Activated naive CD4-positive, alpha-beta T cell treated with anti-CD3 and anti-CD28 coated beads, Interleukin-2, amount 50 U/mL, for 24 hours (primary cell): ENCODE results near the gene C1orf122.

Experiments
- H3K27ac Mint-ChIP-seq: one replicate; pipeline ENCODE4 v1.8.0; 2021; ENCODE audit warnings: mild to moderate bottlenecking, mixed read lengths
- H3K27me3 Mint-ChIP-seq: one replicate; pipeline ENCODE4 v1.8.0; 2021; ENCODE audit warnings: mixed read lengths
- H3K36me3 Mint-ChIP-seq: one replicate; pipeline ENCODE4 v1.8.0; 2021; ENCODE audit warnings: mixed read lengths
- H3K4me1 Mint-ChIP-seq: one replicate; pipeline ENCODE4 v1.8.0; 2021; ENCODE audit warnings: mixed read lengths
- H3K4me3 Mint-ChIP-seq: one replicate; pipeline ENCODE4 v1.8.0; 2021; ENCODE audit warnings: mild to moderate bottlenecking, mixed read lengths
- H3K9me3 Mint-ChIP-seq: one replicate; pipeline ENCODE4 v1.8.0; 2021; ENCODE audit warnings: mixed read lengths

The C1orf122 gene

DNA sequence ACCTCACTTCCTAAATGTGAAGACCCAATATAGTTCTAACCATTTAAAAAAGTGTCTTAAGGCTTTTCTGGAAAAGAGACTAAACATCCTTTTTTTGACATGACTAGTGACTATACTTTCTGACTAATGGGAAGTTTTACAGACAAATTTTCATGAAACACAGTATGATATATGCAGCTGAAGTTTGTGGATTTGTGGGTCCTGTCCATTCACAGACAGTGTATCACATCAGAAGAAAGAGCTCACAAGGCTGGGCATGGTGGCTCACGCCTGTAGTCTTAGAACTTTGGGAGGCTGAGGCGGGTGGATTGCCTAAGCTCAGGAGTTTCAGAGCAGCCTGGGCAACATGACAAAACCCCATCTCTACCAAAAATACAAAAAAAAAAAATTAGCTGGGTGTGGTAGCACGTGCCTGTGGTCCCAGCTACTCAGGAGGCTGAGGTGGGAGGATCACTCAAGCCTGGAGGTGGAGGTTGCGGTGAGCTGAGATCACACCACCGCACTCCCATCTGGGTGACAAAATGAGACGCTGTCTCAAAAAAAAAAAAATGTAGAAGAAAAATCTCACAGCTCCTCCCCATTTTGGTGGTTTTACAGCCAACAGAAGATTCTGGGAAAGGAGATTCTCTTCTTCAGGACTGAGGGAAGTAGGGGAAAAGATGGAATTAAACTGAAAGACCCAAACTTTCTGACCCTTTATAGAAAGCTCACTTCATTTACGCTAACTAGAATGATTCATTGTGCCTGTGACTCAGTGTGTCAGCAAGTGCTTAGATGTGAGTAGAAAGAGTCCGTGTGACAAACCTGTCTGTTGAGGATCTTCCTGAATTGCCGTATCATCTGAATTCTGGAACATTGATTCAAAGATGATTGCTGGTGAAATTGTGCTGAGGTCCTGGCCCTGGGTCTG lies 15.6 kb downstream of the C1orf122 start:
- Mint-ChIP-seq H3K4me1 (peaks cover 16% of the 10 kb centered on the region), H3K4me3 (peak overlapping the region; percentile 47), H3K27ac (peak overlapping the region; percentile 81), H3K27me3 (no peaks in the 10 kb centered on the region), H3K9me3 (no peaks in the 10 kb centered on the region), H3K36me3 (peaks cover 17% of the 10 kb centered on the region)

DNA sequence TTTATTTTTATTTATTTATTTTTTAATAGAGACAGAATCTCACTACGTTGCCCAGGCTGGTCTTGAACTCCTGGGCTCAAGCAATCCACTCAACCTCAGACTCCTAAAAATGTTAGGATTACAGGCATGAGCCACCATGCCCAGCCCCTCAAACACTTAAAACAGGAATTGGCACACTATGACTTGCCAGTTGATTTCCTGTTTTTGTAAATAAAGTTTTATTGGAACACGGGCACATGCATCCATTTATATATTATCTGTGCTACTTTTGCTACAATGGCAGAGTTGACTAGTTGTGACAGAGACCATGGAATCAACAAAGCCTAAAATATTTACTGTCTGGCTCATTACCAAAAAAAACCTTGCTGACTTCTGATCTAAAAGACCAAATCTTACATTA lies 16.4 kb downstream of the C1orf122 start:
- Mint-ChIP-seq H3K36me3 (peaks cover 19% of the 10 kb centered on the region), H3K4me1 (peaks cover 16% of the 10 kb centered on the region), H3K27me3 (no peaks in the 10 kb centered on the region), H3K4me3 (no peak overlapping the region), H3K9me3 (no peaks in the 10 kb centered on the region), H3K27ac (no peak overlapping the region)

DNA sequence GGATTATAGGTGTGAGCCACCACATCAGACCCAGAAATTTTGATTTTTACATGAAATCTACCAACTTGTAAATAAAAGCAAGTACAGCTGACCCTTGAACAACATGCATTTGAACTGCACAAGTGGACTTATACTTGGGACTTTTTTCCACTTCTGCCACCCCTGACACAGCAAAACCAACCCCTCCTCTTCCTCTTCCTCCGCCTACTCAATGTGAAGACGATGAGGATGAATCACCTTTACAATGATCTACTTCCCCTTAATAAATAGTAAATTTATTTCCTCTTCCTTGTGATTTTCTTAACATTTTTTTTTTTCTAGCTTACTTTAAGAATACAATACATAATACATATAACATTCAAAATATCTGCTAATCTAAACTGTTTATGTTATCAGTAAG lies 17.9 kb downstream of the C1orf122 start:
- no peak overlapping the region for H3K4me3 Mint-ChIP-seq
- peaks cover 17% of the 10 kb centered on the region for H3K36me3 Mint-ChIP-seq
- H3K4me1 Mint-ChIP-seq = peaks cover 16% of the 10 kb centered on the region
- peak overlapping the region; percentile 72 for H3K27ac Mint-ChIP-seq
- no peaks in the 10 kb centered on the region for H3K9me3 Mint-ChIP-seq
- H3K27me3 Mint-ChIP-seq = no peaks in the 10 kb centered on the region

DNA sequence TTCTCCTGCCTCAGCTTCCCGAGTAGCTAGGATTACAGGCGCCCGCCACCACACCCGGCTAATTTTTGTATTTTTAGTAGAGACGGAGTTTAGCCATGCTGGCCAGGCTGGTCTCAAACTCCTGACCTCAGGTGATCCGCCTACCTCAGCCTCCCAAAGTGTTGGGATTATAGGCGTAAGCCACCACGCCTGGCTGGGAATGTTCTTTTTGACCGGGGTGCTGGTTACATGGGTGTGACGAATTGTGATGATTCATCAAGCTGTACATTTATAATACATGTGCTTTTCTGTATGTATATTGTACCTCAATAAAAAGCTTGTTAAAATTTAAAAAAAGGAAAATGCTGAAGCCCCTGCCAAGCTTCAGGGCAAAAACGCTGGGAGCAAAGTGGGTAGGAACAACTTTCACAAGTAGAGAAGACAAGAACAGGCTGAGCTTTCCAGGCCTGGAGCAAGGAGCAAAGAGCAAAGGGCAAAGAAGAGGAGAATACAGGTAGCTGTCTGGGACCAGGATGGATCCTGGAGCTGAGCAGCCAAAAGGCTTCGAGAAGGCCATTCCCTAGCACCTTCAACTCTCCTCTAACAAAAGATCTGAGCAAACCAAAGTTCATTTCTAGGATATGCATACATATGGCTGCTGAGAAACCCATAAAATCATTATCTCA lies 21.0 kb downstream of the C1orf122 start:
- Mint-ChIP-seq H3K27ac (no peak overlapping the region), H3K9me3 (no peaks in the 10 kb centered on the region), H3K27me3 (no peaks in the 10 kb centered on the region), H3K4me3 (no peak overlapping the region), H3K36me3 (peaks cover 21% of the 10 kb centered on the region), H3K4me1 (peaks cover 9% of the 10 kb centered on the region)

DNA sequence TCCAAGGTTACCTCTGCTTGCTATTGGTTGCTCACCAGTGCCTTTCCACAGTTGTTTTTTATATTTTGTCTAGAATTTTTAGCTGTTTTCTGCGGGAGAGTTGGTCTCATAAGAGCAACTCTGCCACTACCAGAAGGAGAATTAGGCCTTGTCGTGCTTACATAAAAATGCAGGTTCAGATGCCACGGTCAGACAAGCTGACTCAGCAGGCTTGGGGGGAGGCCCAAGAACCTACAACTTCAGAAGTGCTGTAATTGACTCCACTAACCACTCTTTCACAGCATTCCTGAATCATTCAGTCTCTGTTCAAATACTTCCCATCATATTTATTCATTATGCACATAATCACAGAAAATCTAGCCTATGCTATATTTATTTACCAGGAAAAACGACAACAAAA lies 23.5 kb downstream of the C1orf122 start:
- Mint-ChIP-seq H3K4me3 (no peak overlapping the region), H3K27me3 (no peaks in the 10 kb centered on the region), H3K4me1 (no peaks in the 10 kb centered on the region), H3K9me3 (no peaks in the 10 kb centered on the region), H3K27ac (no peak overlapping the region), H3K36me3 (peaks cover 25% of the 10 kb centered on the region)

DNA sequence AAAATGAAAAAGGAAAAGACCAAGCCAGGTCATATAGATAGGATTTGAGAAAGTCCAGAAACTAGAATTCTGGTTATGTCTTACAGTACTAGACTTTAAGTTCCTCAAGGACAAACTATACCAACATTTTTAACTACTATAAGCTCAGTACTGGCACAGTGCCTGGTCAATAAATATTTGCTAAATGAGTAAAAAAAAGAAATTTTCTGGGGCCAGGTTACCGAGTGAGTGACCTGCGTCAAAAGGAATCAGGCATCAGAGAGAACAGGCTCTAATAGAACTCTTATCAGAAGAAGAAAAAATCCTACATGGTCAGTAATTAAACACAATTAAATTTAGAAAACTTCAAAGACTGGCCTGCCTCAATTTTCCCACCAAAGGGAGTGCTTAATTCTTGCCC lies 24.2 kb downstream of the C1orf122 start:
- peaks cover 25% of the 10 kb centered on the region for H3K36me3 Mint-ChIP-seq
- no peak overlapping the region for H3K27ac Mint-ChIP-seq
- no peaks in the 10 kb centered on the region for H3K27me3 Mint-ChIP-seq
- no peaks in the 10 kb centered on the region for H3K4me1 Mint-ChIP-seq
- no peak overlapping the region for H3K4me3 Mint-ChIP-seq
- H3K9me3 Mint-ChIP-seq = no peaks in the 10 kb centered on the region

DNA sequence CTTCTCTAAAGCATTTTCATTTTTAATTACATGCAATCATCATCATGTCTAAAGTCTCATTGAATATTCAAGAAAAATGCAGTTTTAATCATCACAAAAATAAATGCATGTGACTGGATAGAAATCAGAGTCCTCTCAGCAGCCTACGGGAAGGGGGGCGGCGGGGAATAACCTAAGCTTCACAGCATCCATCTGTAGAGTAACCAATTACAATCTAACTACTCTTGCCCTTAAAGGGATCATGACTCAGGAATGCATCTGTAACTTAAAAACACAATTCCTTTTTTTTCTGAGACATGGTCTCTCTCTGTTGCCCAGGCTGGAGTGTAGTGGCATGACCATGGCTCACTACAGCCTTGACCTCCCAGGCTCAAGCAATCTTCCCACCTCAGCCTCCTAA lies 29.2 kb downstream of the C1orf122 start:
- Mint-ChIP-seq H3K36me3 (peaks cover 21% of the 10 kb centered on the region), H3K27me3 (no peaks in the 10 kb centered on the region), H3K4me1 (no peaks in the 10 kb centered on the region), H3K4me3 (no peak overlapping the region), H3K27ac (no peak overlapping the region), H3K9me3 (no peaks in the 10 kb centered on the region)

DNA sequence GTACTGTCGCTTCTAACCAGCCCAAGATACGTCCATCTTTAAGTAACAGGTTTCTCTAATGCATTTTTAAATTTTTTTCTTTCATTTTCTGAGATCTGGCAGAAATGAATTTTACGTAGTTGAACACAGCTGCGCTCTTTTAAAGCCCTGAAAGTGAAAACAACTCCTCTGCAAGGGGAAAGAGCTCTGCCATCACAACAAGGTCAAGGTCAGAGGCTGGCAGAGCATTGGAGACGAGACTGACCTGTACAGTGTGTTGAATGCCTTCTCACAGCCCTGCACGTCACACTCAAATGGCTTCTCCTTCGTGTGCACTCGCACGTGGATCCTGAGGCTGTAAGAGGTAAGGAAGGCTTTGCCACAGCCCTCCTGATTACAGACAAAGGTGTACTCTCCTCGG lies 32.1 kb downstream of the C1orf122 start:
- no peaks in the 10 kb centered on the region for H3K27me3 Mint-ChIP-seq
- no peaks in the 10 kb centered on the region for H3K9me3 Mint-ChIP-seq
- peaks cover 13% of the 10 kb centered on the region for H3K36me3 Mint-ChIP-seq
- peaks cover 18% of the 10 kb centered on the region for H3K4me1 Mint-ChIP-seq
- H3K27ac Mint-ChIP-seq = no peak overlapping the region
- no peak overlapping the region for H3K4me3 Mint-ChIP-seq

DNA sequence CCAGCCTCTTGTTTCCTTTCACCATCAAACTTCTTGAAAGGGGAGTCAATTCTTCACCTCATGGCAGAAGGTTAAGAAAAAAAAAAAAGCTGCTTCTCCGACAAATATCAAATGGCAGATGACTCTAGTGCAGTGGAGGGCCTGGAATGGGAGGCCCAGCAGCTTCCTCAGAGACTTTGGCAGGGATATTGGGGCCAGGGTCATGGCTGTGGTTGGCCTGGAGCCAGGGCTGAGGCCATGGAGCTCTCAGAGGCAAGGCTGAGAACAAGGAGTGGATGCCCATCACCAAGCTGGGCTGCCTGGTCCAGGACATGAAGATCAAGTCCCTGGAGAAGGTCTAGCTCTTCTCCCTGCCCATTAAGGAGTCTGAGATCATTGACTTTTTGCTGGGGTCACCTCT lies 33.1 kb downstream of the C1orf122 start:
- no peak overlapping the region for H3K4me3 Mint-ChIP-seq
- H3K27ac Mint-ChIP-seq = no peak overlapping the region
- no peaks in the 10 kb centered on the region for H3K27me3 Mint-ChIP-seq
- H3K9me3 Mint-ChIP-seq = no peaks in the 10 kb centered on the region
- H3K4me1 Mint-ChIP-seq = peaks cover 28% of the 10 kb centered on the region
- H3K36me3 Mint-ChIP-seq = peaks cover 11% of the 10 kb centered on the region

DNA sequence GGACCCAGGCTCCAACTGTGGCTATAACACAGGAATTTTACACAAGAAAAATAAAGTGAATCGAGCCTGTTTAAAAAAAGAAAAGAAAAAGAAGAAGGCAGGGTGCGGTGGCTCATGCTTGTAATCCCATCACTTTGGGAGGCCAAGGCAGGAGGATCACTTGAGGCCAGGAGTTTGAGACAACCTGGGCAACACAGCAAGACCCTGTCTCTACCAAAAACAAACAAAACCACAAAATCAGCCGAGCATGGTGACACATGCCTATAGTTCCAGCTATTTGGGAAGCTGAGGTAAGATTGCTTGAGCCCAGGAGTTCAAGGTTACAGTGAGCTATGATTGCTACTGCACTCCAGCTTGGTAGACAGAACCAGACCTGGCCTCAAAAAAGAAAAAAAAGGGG lies 34.1 kb downstream of the C1orf122 start:
- Mint-ChIP-seq H3K27ac (no peak overlapping the region), H3K9me3 (no peaks in the 10 kb centered on the region), H3K4me1 (peaks cover 38% of the 10 kb centered on the region), H3K4me3 (no peak overlapping the region), H3K36me3 (peaks cover 11% of the 10 kb centered on the region), H3K27me3 (no peaks in the 10 kb centered on the region)

DNA sequence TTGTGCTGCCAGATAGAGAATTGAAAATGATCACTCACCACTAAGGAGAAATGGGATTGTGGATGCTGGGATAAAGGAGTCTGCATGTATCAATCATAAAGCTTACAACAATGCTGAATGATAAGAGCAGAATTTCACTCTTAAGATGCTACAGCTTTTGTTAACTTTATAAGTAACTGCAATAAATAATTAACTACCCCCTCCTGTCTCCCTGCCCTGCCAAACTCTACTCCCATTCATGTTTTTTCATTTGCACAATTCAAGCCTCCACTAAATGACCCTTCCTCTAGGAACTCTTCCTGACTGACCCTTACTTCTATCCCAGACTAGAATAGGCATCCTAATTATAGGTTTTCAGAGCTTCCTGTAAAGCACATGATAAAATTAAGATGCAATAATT lies 36.9 kb downstream of the C1orf122 start:
- Mint-ChIP-seq H3K27me3 (no peaks in the 10 kb centered on the region), H3K27ac (no peak overlapping the region), H3K4me1 (peaks cover 58% of the 10 kb centered on the region), H3K9me3 (no peaks in the 10 kb centered on the region), H3K36me3 (peaks cover 7% of the 10 kb centered on the region), H3K4me3 (no peak overlapping the region)

DNA sequence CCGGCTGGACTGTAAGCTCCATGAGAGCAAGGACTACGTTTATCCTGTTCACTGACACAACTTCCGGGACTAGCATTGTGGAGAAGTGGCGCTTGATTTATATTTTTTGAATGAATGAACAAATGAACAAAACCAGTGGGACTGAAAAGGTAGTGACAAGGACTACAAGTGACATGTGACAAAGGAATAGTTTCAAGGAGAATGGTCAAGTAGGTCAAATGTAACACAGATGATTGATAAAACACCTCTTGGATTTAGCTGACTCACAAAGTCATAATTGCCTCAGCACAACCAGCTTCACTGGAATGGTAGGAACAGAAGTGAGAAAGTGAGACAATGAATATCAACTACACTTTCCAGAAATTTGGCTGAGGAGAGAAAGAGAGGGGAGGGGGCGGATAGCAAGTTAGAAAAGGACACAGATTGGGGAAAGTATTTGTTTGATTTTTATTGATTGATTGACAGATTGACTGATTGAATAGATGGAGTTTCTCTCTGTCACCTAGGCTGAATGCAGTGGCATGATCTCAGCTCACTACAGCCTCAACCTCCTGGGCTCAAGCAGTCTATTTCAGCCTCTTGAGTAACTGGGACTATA lies 37.6 kb downstream of the C1orf122 start:
- Mint-ChIP-seq H3K4me3 (no peak overlapping the region), H3K4me1 (peaks cover 58% of the 10 kb centered on the region), H3K27ac (peak overlapping the region; percentile 60), H3K27me3 (no peaks in the 10 kb centered on the region), H3K9me3 (no peaks in the 10 kb centered on the region), H3K36me3 (peaks cover 4% of the 10 kb centered on the region)

DNA sequence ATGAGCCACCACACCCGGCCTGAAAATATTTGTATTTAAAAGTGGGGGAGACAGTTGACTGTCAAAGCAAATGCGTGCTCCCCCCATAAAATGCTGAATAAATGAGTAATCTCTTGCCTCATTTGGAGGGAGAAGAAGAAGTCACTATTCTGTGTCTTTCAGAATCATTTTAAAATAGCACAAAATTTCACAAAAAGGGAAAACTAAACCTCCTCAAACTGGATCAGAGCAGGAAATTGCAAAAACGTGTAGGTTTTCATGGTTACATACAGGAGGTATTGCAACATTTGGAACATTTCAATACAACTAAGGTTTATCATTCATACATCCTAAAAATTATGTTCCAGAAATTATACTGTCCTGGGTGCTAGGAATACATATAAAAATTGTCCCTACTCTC lies 38.2 kb downstream of the C1orf122 start:
- Mint-ChIP-seq H3K9me3 (no peaks in the 10 kb centered on the region), H3K4me1 (peaks cover 58% of the 10 kb centered on the region), H3K4me3 (peak overlapping the region; percentile 59), H3K27ac (peak overlapping the region; percentile 13), H3K27me3 (no peaks in the 10 kb centered on the region), H3K36me3 (peaks cover 4% of the 10 kb centered on the region)

DNA sequence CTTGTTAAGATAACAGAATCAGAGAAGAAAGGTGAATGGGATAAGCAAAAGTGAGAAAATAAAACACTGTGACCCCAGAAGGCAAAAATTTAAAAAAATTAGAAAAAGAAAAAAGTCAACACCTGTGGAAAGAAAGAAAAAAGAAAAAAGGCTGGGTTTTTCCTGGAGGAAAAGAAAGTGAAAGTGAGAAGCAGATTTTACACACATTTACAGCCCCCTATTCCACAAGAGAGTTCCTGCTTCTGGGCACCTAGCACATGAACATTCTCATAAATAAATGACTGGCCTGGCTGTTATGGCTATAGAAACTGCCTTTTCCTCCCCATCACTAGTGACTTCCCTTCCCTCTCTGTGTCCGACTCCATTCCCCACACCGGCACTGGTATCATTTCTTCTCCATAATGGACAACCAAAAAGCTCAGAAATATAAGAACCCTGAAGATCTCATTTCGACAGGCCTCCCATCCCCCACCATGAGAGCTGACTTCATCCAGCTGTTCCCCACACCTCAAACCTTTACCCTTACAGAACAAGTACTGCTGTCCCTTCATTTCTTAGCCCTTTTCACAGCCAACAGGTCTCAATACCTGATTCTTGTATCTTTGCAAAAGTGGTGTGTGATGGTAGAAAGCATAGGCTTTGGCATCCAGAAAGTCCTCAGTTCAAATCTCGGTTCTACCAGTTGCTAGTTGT lies 39.2 kb downstream of the C1orf122 start:
- H3K4me3 Mint-ChIP-seq = peak overlapping the region; percentile 59
- peak overlapping the region; percentile 52 for H3K27ac Mint-ChIP-seq
- H3K4me1 Mint-ChIP-seq = peaks cover 58% of the 10 kb centered on the region
- no peaks in the 10 kb centered on the region for H3K9me3 Mint-ChIP-seq
- H3K27me3 Mint-ChIP-seq = no peaks in the 10 kb centered on the region
- peaks cover 4% of the 10 kb centered on the region for H3K36me3 Mint-ChIP-seq

DNA sequence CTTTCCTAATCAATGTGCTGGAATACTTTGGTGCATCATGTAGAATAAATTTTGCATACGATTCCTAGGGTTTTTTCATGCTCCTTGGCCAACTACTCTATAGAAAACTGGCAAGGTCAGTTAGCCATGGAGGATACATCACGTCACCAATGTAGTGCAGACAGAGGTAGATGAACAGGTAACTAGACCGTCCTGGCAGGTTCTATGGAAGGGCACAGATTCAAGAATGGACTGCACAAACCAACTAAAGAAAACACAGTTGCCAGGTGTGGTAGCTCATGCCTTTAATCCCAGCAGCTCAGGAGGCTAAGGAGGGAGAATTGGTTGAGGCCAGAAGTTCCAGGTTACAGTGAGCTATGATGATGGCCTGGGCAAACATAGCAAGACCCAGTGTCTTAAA lies 41.9 kb downstream of the C1orf122 start:
- H3K27me3 Mint-ChIP-seq = no peaks in the 10 kb centered on the region
- H3K9me3 Mint-ChIP-seq = no peaks in the 10 kb centered on the region
- H3K27ac Mint-ChIP-seq = no peak overlapping the region
- peaks cover 7% of the 10 kb centered on the region for H3K36me3 Mint-ChIP-seq
- H3K4me1 Mint-ChIP-seq = peaks cover 57% of the 10 kb centered on the region
- no peak overlapping the region for H3K4me3 Mint-ChIP-seq
